Mucosa of descending colon (tissue), 3 donors: ENCODE results near the gene CARHSP1. TPM values are rescaled to one million over a fixed set of nuclear protein-coding genes. Genes with fewer than 3 reads are reported as not detected.

Experiments used
- ATAC-seq: fragments of 200-7000 bp; cut with Tn5 transposase; one replicate; pipeline ENCODE4 v1.9.1; 2020; ENCODE audit warnings: mild to moderate bottlenecking, moderate library complexity
- DNase-seq, 3 donors: peaks; one replicate each; pipeline ENCODE4 v3.0.0-alpha.2; 2020
- H3K36me3 ChIP-seq: fragments of 200-600 bp; one replicate; pipeline ENCODE4 v1.8.0; 2021; ENCODE audit warnings: low read depth, mild to moderate bottlenecking
- H3K4me1 ChIP-seq: fragments of 200-600 bp; one replicate; pipeline ENCODE4 v1.8.0; 2021; ENCODE audit warnings: low read depth, mild to moderate bottlenecking
- H3K4me3 ChIP-seq: fragments of 200-600 bp; one replicate; pipeline ENCODE4 v1.8.0; 2021; ENCODE audit warnings: mild to moderate bottlenecking
- H3K9me3 ChIP-seq: fragments of 200-600 bp; one replicate; pipeline ENCODE4 v1.8.0; 2021; ENCODE audit warnings: mild to moderate bottlenecking
- CTCF ChIP-seq: fragments of 200-600 bp; IDR thresholded peaks from one replicate; pipeline ENCODE4 v1.8.0; 2022; ENCODE audit warnings: antibody characterized with exemption, mild to moderate bottlenecking
- intact Hi-C, 2 donors: fragments of 100-400 bp; cut with DNase I in 1 of 2; cut with micrococcal nuclease in 1 of 2; formaldehyde crosslinking; loops; one replicate each; pipeline versions ENCODE4 v1.11.0 to v1.11.1; 2022; cut with DNase I, micrococcal nuclease
- total RNA-seq, 3 donors: library from RNA; stranded (reverse); fragmentation: NEBNext Ultra II Directional in 2 of 3; extraction: Animal tissue kit (Norgen Biotek cat#: 25700) in 2 of 3; gene quantifications; one replicate each; pipeline versions ENCODE4 v1.2.1 to v1.2.4, GENCODE V29; 2021 to 2023
- donor health status: DM: no; HTN: no; CAD: no; lungs with moderate emphysema.
- donor health status: DM: no; HTN: no; CAD: no.
- donor health status: DM: no; HTN: yes; CAD: no.

The CARHSP1 gene
- total RNA-seq, 3 donors from 2014 or later, result 42.7 to 69.4 (median 56.8) TPM

GRCh38 chr16:8818504-8819270 lies 50.1 kb downstream of the CARHSP1 start:
- Histone ChIP-seq H3K9me3 (no peaks in the 10 kb centered on the region), H3K4me1 (no peaks in the 10 kb centered on the region), H3K36me3 (peaks cover 5% of the 10 kb centered on the region), H3K4me3 (no peak overlapping the region)
- DNase-seq, result no peak
- no peak for ATAC-seq
- intact Hi-C loops, result no loop called here
- TF ChIP-seq CTCF, result no peak

- no peak for TF ChIP-seq CTCF
- Histone ChIP-seq H3K4me1 (no peaks in the 10 kb centered on the region), H3K4me3 (no peak overlapping the region), H3K36me3 (peaks cover 15% of the 10 kb centered on the region), H3K9me3 (no peaks in the 10 kb centered on the region)
- no peak for DNase-seq
- intact Hi-C loops, result no loop called here
- no peak for ATAC-seq
Measured at GRCh38 chr16:8816967-8817655, 51.7 kb downstream of the CARHSP1 start.

GRCh38 chr16:8814095-8814806 lies 54.6 kb downstream of the CARHSP1 start:
- H3K4me3 ChIP-seq, result no peak overlapping the region
- peaks cover 15% of the 10 kb centered on the region for H3K36me3 ChIP-seq
- DNase-seq, result no peak
- H3K9me3 ChIP-seq, result no peaks in the 10 kb centered on the region
- intact Hi-C loops, result no loop called here
- no peak for TF ChIP-seq CTCF
- no peaks in the 10 kb centered on the region for H3K4me1 ChIP-seq
- ATAC-seq, result no peak

- intact Hi-C loops, result no loop called here
- peaks cover 23% of the 10 kb centered on the region for H3K36me3 ChIP-seq
- no peak for TF ChIP-seq CTCF
- H3K4me3 ChIP-seq, result no peak overlapping the region
- no peaks in the 10 kb centered on the region for H3K4me1 ChIP-seq
- no peak for ATAC-seq
- no peaks in the 10 kb centered on the region for H3K9me3 ChIP-seq
- DNase-seq, result no peak
Measured at GRCh38 chr16:8812162-8812843, 56.5 kb downstream of the CARHSP1 start.

- DNase-seq, result no peak
- no peak for TF ChIP-seq CTCF
- H3K9me3 ChIP-seq, result no peaks in the 10 kb centered on the region
- peaks cover 24% of the 10 kb centered on the region for H3K36me3 ChIP-seq
- intact Hi-C loops, result no loop called here
- no peak for ATAC-seq
- H3K4me1 ChIP-seq, result no peaks in the 10 kb centered on the region
- no peak overlapping the region for H3K4me3 ChIP-seq
Measured at GRCh38 chr16:8808613-8809353, 60.0 kb downstream of the CARHSP1 start.
